Neural crest cell (in vitro differentiated cells): ENCODE results near the gene LYZ. TPM values are rescaled to one million over a fixed set of nuclear protein-coding genes. Genes with fewer than 3 reads are reported as not detected.

Experiments
- DNase-seq: peaks from one replicate; pipeline ENCODE4 v3.0.0; 2021; ENCODE audit warnings: low read depth, mixed read lengths, low spot score
- H3K27ac Mint-ChIP-seq: one replicate; pipeline ENCODE4 v1.8.0; 2021; ENCODE audit warnings: mild to moderate bottlenecking, mixed read lengths; ENCODE audit not compliant: unreplicated experiment
- H3K27me3 Mint-ChIP-seq: 2 replicates; pipeline ENCODE4 v1.8.0; 2021; ENCODE audit warnings: low read depth, mild to moderate bottlenecking, mixed read lengths
- H3K36me3 Mint-ChIP-seq: 2 replicates; pipeline ENCODE4 v1.8.0; 2021; ENCODE audit warnings: low read depth, mild to moderate bottlenecking, mixed read lengths
- H3K4me1 Mint-ChIP-seq: 2 replicates; pipeline ENCODE4 v1.8.0; 2021; ENCODE audit warnings: mixed read lengths
- H3K4me3 Mint-ChIP-seq: one replicate; pipeline ENCODE4 v1.8.0; 2021; ENCODE audit warnings: mild to moderate bottlenecking, mixed read lengths
- H3K9me3 Mint-ChIP-seq: 2 replicates; pipeline ENCODE4 v1.8.0; 2021; ENCODE audit warnings: mixed read lengths
- CTCF ChIP-seq: fragments of 200-600 bp; sonication (generic); conservative IDR thresholded peaks from 2 replicates; pipeline ENCODE4 v1.5.0; 2021; ENCODE audit warnings: antibody characterized with exemption, mild to moderate bottlenecking
- total RNA-seq: library from RNA; stranded (reverse); gene quantifications from 2 replicates; pipeline ENCODE4 v1.2.1, GENCODE V29; 2021

LYZ gene
- total RNA-seq, 1 donor from 2014 or later = 0.26 TPM

GRCh38 chr12:69330475-69331473, 17.4 kb upstream of the LYZ start:
- TF ChIP-seq CTCF = no peak
- H3K36me3 Mint-ChIP-seq = no peaks in the 10 kb centered on the region
- H3K4me3 Mint-ChIP-seq = peak overlapping the region; percentile 70
- H3K9me3 Mint-ChIP-seq = no peaks in the 10 kb centered on the region
- no peak for DNase-seq
- peaks cover 47% of the 10 kb centered on the region for H3K27me3 Mint-ChIP-seq
- no peak overlapping the region for H3K27ac Mint-ChIP-seq
- H3K4me1 Mint-ChIP-seq = peaks cover 14% of the 10 kb centered on the region

- H3K27ac Mint-ChIP-seq = no peak overlapping the region
These were observed 16.7 kb upstream of the LYZ start for GRCh38 chr12:69331519-69331908.

GRCh38 chr12:69331909-69332684, 16.1 kb upstream of the LYZ start:
- Mint-ChIP-seq H3K27ac (no peak overlapping the region), H3K4me1 (peaks cover 14% of the 10 kb centered on the region), H3K9me3 (no peaks in the 10 kb centered on the region), H3K27me3 (peaks cover 44% of the 10 kb centered on the region), H3K36me3 (no peaks in the 10 kb centered on the region), H3K4me3 (no peak overlapping the region)
- no peak for DNase-seq
- no peak for TF ChIP-seq CTCF

More at GRCh38 chr12:69331519-69331908, 16.7 kb upstream of the LYZ start:
- no peak for DNase-seq
- Mint-ChIP-seq H3K4me3 (peak overlapping the region; percentile 70), H3K36me3 (no peaks in the 10 kb centered on the region), H3K27me3 (peaks cover 47% of the 10 kb centered on the region), H3K4me1 (peaks cover 14% of the 10 kb centered on the region), H3K9me3 (no peaks in the 10 kb centered on the region)
- TF ChIP-seq CTCF = no peak

- no peak for DNase-seq
- no peak overlapping the region for H3K27ac Mint-ChIP-seq
- TF ChIP-seq CTCF = no peak
These were observed 15.3 kb upstream of the LYZ start for GRCh38 chr12:69332815-69333358.

GRCh38 chr12:69334158-69334557, 14.0 kb upstream of the LYZ start:
- H3K27ac Mint-ChIP-seq = no peak overlapping the region
- peaks cover 32% of the 10 kb centered on the region for H3K27me3 Mint-ChIP-seq
- H3K9me3 Mint-ChIP-seq = no peaks in the 10 kb centered on the region
- no peak for TF ChIP-seq CTCF
- H3K4me3 Mint-ChIP-seq = no peak overlapping the region
- DNase-seq = no peak
- peaks cover 14% of the 10 kb centered on the region for H3K4me1 Mint-ChIP-seq
- H3K36me3 Mint-ChIP-seq = no peaks in the 10 kb centered on the region

More at GRCh38 chr12:69332815-69333358, 15.3 kb upstream of the LYZ start:
- Mint-ChIP-seq H3K4me1 (peaks cover 14% of the 10 kb centered on the region), H3K36me3 (no peaks in the 10 kb centered on the region), H3K4me3 (no peak overlapping the region), H3K9me3 (no peaks in the 10 kb centered on the region), H3K27me3 (peaks cover 40% of the 10 kb centered on the region)
